Activated CD4-positive, alpha-beta memory T cell treated with anti-CD3 and anti-CD28 coated beads for 36 hours (primary cell): ENCODE data around the gene PATL2. TPM values are rescaled to one million over a fixed set of nuclear protein-coding genes. Genes with fewer than 3 reads are reported as not detected.
"Not testable (repeated sequence)": the region's sequence is repeated elsewhere in the genome, so short reads cannot be mapped to it uniquely, and the experiment has no call there.

Experiments used
- CTCF ChIA-PET: fragments of 350-600 bp; sonication (Branson Sonifier 250); formaldehyde crosslinking; loops from one replicate; lab custom pipeline; 2021; ENCODE audit warnings: antibody characterized with exemption, inconsistent platforms; lab: Charles Lee
- POLR2A ChIA-PET: fragments of 350-600 bp; sonication (Branson Sonifier 250); formaldehyde crosslinking; loops from one replicate; lab custom pipeline; 2021; ENCODE audit warnings: antibody characterized with exemption; lab: Charles Lee
- DNase-seq: peaks from one replicate; pipeline ENCODE4 v3.0.0-alpha.2; 2020
- H3K27ac Mint-ChIP-seq: one replicate; pipeline ENCODE4 v1.8.0; 2021; ENCODE audit warnings: mixed read lengths
- H3K27me3 Mint-ChIP-seq: one replicate; pipeline ENCODE4 v1.8.0; 2021; ENCODE audit warnings: mixed read lengths
- H3K36me3 Mint-ChIP-seq: one replicate; pipeline ENCODE4 v1.8.0; 2021; ENCODE audit warnings: mixed read lengths
- H3K4me1 Mint-ChIP-seq: one replicate; pipeline ENCODE4 v1.8.0; 2021; ENCODE audit warnings: low read depth, mixed read lengths
- H3K4me3 Mint-ChIP-seq: one replicate; pipeline ENCODE4 v1.8.0; 2021; ENCODE audit warnings: mild to moderate bottlenecking, mixed read lengths
- H3K9me3 Mint-ChIP-seq: one replicate; pipeline ENCODE4 v1.8.0; 2021; ENCODE audit warnings: mixed read lengths
- intact Hi-C: fragments of 100-400 bp; cut with micrococcal nuclease; formaldehyde crosslinking; loops from one replicate; pipeline ENCODE4 v1.15.1; 2023
- total RNA-seq, 2 experiments: library from RNA; stranded (reverse); gene quantifications; one replicate each; pipeline ENCODE4 v1.2.3, GENCODE V29; 2021

Gene PATL2
- total RNA-seq, 2 experiments from 2014 or later = 16.5 to 17.2 TPM

DNA sequence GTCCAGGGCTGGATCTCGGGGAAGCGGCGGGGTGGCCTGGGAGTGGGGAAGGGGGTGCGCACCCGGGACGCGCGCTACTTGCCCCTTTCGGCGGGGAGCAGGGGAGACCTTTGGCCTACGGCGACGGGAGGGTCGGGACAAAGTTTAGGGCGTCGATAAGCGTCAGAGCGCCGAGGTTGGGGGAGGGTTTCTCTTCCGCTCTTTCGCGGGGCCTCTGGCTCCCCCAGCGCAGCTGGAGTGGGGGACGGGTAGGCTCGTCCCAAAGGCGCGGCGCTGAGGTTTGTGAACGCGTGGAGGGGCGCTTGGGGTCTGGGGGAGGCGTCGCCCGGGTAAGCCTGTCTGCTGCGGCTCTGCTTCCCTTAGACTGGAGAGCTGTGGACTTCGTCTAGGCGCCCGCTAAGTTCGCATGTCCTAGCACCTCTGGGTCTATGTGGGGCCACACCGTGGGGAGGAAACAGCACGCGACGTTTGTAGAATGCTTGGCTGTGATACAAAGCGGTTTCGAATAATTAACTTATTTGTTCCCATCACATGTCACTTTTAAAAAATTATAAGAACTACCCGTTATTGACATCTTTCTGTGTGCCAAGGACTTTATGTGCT lies 721 bp upstream of the PATL2 start:
- Mint-ChIP-seq H3K4me1 (peaks cover 45% of the 10 kb centered on the region), H3K27me3 (peaks cover 5% of the 10 kb centered on the region), H3K36me3 (peaks cover 74% of the 10 kb centered on the region), H3K4me3 (peak overlapping the region; percentile 88), H3K9me3 (peaks cover 3% of the 10 kb centered on the region), H3K27ac (peak overlapping the region; percentile 100)
- peak; percentile 67 for DNase-seq
- ChIA-PET POLR2A (interaction anchor here (0.7 to 18.2 kb wide), 14 partner anchors 11 to 166 kb away, joined by 3 to 1161 read pairs (median 8); partner anchors contain the start of genes SPG11 and TRIM69), CTCF (interaction anchor here (1.0 to 16.5 kb wide), 11 partner anchors 10 to 285 kb away, joined by 5 to 312 read pairs (median 10); partner anchors contain the start of genes SPG11 and TRIM69)
- intact Hi-C loops = loop anchor here (1.0 to 2.0 kb wide), 7 partner anchors 7 to 166 kb away; partner anchors contain the start of genes SPG11 and TRIM69

- POLR2A ChIA-PET = interaction anchor here (0.7 to 18.2 kb wide), 18 partner anchors 14 to 300 kb away, joined by 3 to 1161 read pairs (median 7); partner anchors contain the start of genes SPG11 and TRIM69
- Mint-ChIP-seq H3K27me3 (peaks cover 5% of the 10 kb centered on the region), H3K36me3 (peaks cover 64% of the 10 kb centered on the region), H3K4me1 (peaks cover 32% of the 10 kb centered on the region), H3K27ac (peak overlapping the region; percentile 100), H3K4me3 (peak overlapping the region; percentile 88), H3K9me3 (peaks cover 3% of the 10 kb centered on the region)
- CTCF ChIA-PET = interaction anchor here (0.6 to 16.5 kb wide), 20 partner anchors 11 to 284 kb away, joined by 3 to 312 read pairs (median 5); partner anchors contain the start of genes SPG11 and TRIM69
- intact Hi-C loops = loop anchor here (1.0 to 2.0 kb wide), 8 partner anchors 9 to 164 kb away; partner anchors contain the start of genes SPG11 and TRIM69
- DNase-seq = peak; percentile 59
Measured at GRCh38 chr15:44710236-44711095, 657 bp downstream of the PATL2 start.

GRCh38 chr15:44706946-44707636 lies 4.0 kb downstream of the PATL2 start:
- Mint-ChIP-seq H3K27me3 (peaks cover 3% of the 10 kb centered on the region), H3K9me3 (peaks cover 4% of the 10 kb centered on the region), H3K4me3 (no peak overlapping the region), H3K4me1 (peaks cover 18% of the 10 kb centered on the region), H3K27ac (no peak overlapping the region), H3K36me3 (peaks cover 40% of the 10 kb centered on the region)
- intact Hi-C loops = no loop called here
- DNase-seq = no peak
- ChIA-PET CTCF (interaction anchor here (1.5 to 16.5 kb wide), 2 partner anchors 24 to 43 kb away, joined by 3 to 312 read pairs; partner anchors contain the start of gene SPG11), POLR2A (interaction anchor here (3.0 to 18.2 kb wide), 2 partner anchors 22 to 43 kb away, joined by 16 to 1161 read pairs; partner anchors contain the start of genes SPG11 and TRIM69)

GRCh38 chr15:44706401-44706800 lies 4.7 kb downstream of the PATL2 start:
- peaks cover 1% of the 10 kb centered on the region for H3K27me3 Mint-ChIP-seq
- ChIA-PET CTCF (interaction anchor here (1.5 to 16.5 kb wide), 2 partner anchors 24 to 42 kb away, joined by 3 to 312 read pairs; partner anchors contain the start of gene SPG11), POLR2A (interaction anchor here (3.0 to 18.2 kb wide), 2 partner anchors 22 to 42 kb away, joined by 16 to 1161 read pairs; partner anchors contain the start of genes SPG11 and TRIM69)
- intact Hi-C loops = no loop called here
- peaks cover 18% of the 10 kb centered on the region for H3K4me1 Mint-ChIP-seq
- DNase-seq = no peak
- H3K27ac Mint-ChIP-seq = no peak overlapping the region
- no peak overlapping the region for H3K4me3 Mint-ChIP-seq
- H3K9me3 Mint-ChIP-seq = peaks cover 10% of the 10 kb centered on the region
- peaks cover 36% of the 10 kb centered on the region for H3K36me3 Mint-ChIP-seq

DNA sequence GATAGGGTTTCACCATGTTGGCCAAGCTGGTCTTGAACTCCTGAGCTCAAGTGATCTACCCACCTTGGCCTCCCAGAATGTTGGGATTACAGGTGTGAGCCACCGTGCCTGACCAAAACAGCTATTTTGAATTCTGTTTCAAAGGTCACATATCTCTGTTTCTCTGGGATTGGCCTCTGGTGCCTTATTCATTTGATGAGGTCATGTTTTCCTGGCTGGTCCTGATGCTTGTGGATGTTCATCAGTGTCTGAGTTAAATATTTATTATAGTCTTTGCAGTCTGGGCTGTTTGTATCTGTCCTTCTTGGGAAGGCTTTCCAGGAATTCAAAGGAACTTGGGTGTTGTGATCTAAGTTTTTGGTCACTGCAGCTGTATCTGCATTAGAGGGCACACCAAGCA lies 5.1 kb downstream of the PATL2 start:
- Mint-ChIP-seq H3K9me3 (peaks cover 12% of the 10 kb centered on the region), H3K36me3 (peaks cover 32% of the 10 kb centered on the region), H3K27me3 (no peaks in the 10 kb centered on the region), H3K4me3 (no peak overlapping the region), H3K4me1 (peaks cover 21% of the 10 kb centered on the region), H3K27ac (no peak overlapping the region)
- CTCF ChIA-PET = interaction anchor here (1.1 to 1.5 kb wide), 2 partner anchors 23 to 42 kb away, joined by 3 read pairs; no protein-coding TSS in a partner anchor
- intact Hi-C loops = no loop called here
- POLR2A ChIA-PET = interaction anchor here (3.0 to 18.2 kb wide), 2 partner anchors 23 to 41 kb away, joined by 16 to 1161 read pairs; partner anchors contain the start of genes SPG11 and TRIM69
- no peak for DNase-seq

DNA sequence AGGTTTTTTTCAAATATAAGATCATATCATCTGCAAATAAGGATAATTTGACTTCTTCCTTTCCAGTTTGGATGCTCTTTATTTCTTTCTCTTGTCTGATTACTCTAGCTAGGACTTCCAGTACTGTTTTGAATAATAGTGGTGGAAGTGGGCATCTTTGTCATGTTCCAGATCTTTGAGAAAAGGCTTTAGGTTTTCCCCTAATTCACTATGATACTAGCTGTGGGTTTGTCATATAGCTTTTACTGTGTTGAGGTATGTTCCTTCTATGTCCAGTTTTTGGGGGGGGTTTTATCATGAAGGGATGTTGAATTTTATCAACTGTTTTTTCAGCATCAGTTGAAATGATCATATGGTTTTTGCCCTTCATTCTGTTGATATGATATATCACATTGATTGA lies 10.4 kb downstream of the PATL2 start:
- H3K27ac Mint-ChIP-seq, H3K27me3 Mint-ChIP-seq, intact Hi-C loops, H3K4me3 Mint-ChIP-seq, DNase-seq: not testable (repeated sequence)
- CTCF ChIA-PET = interaction anchor here (1.0 kb wide), 1 partner anchor 24 kb away, joined by 3 read pairs; no protein-coding TSS in a partner anchor
- Mint-ChIP-seq H3K36me3 (peaks cover 15% of the 10 kb centered on the region), H3K4me1 (peaks cover 17% of the 10 kb centered on the region), H3K9me3 (peaks cover 28% of the 10 kb centered on the region)
- POLR2A ChIA-PET = interaction anchor here (0.7 to 1.5 kb wide), 4 partner anchors 11 to 38 kb away, joined by 3 to 4 read pairs (median 3); no protein-coding TSS in a partner anchor

DNA sequence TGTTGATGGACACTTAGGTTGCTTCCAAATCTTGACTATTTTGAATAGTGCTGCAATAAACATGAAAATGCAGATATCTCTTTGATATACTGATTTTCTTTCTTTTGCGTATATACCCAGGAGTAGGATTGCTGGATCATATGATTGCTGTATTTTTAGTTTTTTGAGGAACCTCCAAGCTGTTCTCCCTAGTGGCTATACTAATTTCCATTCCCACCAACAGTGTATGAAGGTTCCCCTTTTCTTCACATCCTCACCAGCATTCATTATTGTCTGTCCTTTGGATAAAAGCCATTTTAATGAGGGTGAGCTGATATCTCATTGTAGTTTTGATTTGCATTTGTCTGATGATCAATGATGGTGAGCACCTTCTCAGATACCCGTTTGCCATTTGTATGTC lies 12.5 kb downstream of the PATL2 start:
- H3K9me3 Mint-ChIP-seq = peaks cover 26% of the 10 kb centered on the region
- peaks cover 8% of the 10 kb centered on the region for H3K36me3 Mint-ChIP-seq
- H3K4me1 Mint-ChIP-seq = peaks cover 22% of the 10 kb centered on the region
- intact Hi-C loops = no loop called here
- H3K4me3 Mint-ChIP-seq = no peak overlapping the region
- ChIA-PET CTCF (interaction anchor here (0.7 to 1.1 kb wide), 5 partner anchors 11 to 109 kb away, joined by 3 to 5 read pairs (median 3); partner anchors contain the start of gene SPG11), POLR2A (interaction anchor here (0.9 kb wide), 1 partner anchor 15 kb away, joined by 3 read pairs; no protein-coding TSS in a partner anchor)
- DNase-seq = no peak
- no peaks in the 10 kb centered on the region for H3K27me3 Mint-ChIP-seq
- no peak overlapping the region for H3K27ac Mint-ChIP-seq

- intact Hi-C loops = no loop called here
- no peak overlapping the region for H3K27ac Mint-ChIP-seq
Measured at GRCh38 chr15:44697014-44697413, 14.1 kb downstream of the PATL2 start.

DNA sequence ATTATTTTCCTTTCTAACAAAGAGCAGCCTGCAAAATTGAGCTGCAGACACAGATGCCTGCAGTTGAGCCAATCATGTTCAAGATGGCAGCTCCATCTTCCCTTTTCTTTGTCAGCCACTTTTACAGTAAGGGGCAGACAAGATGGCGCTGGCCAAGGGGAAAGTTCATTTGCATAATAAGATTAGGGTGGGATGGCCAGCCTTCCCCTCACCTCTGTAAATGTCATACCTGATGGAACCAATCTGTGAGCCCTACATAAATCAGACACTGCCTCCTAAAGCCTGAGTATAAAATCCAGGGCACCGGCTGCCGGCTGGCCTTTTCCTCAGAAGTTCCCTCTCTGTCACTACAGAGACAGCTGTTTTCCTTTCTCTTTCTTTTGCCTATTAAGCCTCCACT lies 15.8 kb downstream of the PATL2 start:
- DNase-seq = no peak
- ChIA-PET CTCF (interaction anchor here (1.6 kb wide), 2 partner anchors 32 to 42 kb away, joined by 6 read pairs; partner anchors contain the start of gene SPG11), POLR2A (interaction anchor here (1.3 to 1.6 kb wide), 3 partner anchors 16 to 33 kb away, joined by 3 to 10 read pairs (median 3); partner anchors contain the start of genes B2M and PATL2)
- Mint-ChIP-seq H3K9me3 (peaks cover 10% of the 10 kb centered on the region), H3K4me1 (peaks cover 16% of the 10 kb centered on the region), H3K4me3 (no peak overlapping the region), H3K27me3 (no peaks in the 10 kb centered on the region), H3K27ac (no peak overlapping the region), H3K36me3 (peaks cover 2% of the 10 kb centered on the region)
- intact Hi-C loops = no loop called here

More at GRCh38 chr15:44697014-44697413, 14.1 kb downstream of the PATL2 start:
- Mint-ChIP-seq H3K9me3 (peaks cover 23% of the 10 kb centered on the region), H3K36me3 (peaks cover 7% of the 10 kb centered on the region), H3K4me1 (peaks cover 22% of the 10 kb centered on the region), H3K27me3 (no peaks in the 10 kb centered on the region), H3K4me3 (no peak overlapping the region)
- no peak for DNase-seq
- CTCF ChIA-PET = interaction anchor here (0.7 to 2.0 kb wide), 2 partner anchors 33 to 102 kb away, joined by 4 to 6 read pairs; partner anchors contain the start of gene SPG11
- POLR2A ChIA-PET = interaction anchor here (0.6 to 1.3 kb wide), 2 partner anchors 14 to 19 kb away, joined by 4 to 5 read pairs; partner anchors contain the start of genes B2M and PATL2

- no peaks in the 10 kb centered on the region for H3K27me3 Mint-ChIP-seq
- H3K36me3 Mint-ChIP-seq = no peaks in the 10 kb centered on the region
- ChIA-PET POLR2A (interaction anchor here (1.6 kb wide), 1 partner anchor 17 kb away, joined by 10 read pairs; the partner anchor contains the start of genes B2M and PATL2), CTCF (interaction anchor here (1.0 to 1.6 kb wide), 2 partner anchors 16 to 31 kb away, joined by 6 to 7 read pairs; partner anchors contain the start of genes PATL2 and SPG11)
- no peak overlapping the region for H3K4me3 Mint-ChIP-seq
- H3K9me3 Mint-ChIP-seq = peaks cover 5% of the 10 kb centered on the region
- intact Hi-C loops = no loop called here
- peaks cover 20% of the 10 kb centered on the region for H3K4me1 Mint-ChIP-seq
- H3K27ac Mint-ChIP-seq = no peak overlapping the region
- no peak for DNase-seq
Measured at GRCh38 chr15:44694416-44694815, 16.7 kb downstream of the PATL2 start.
